Right kidney (tissue), 1 donor: ENCODE data around the gene EP400.
"Not testable (repeated sequence)": the region's sequence is repeated elsewhere in the genome, so short reads cannot be mapped to it uniquely, and the experiment has no call there.

ENCODE experiments used
- DNase-seq: peaks from one replicate; pipeline ENCODE4 v3.0.0-alpha.2; 2016

EP400 gene

GRCh38 chr12:132067182-132067581 lies 117.4 kb downstream of the EP400 start:
- no peak for DNase-seq

- DNase-seq = no peak
Measured at GRCh38 chr12:132068250-132068649, 118.5 kb downstream of the EP400 start.

- no peak for DNase-seq
Measured at GRCh38 chr12:132069336-132069985, 119.7 kb downstream of the EP400 start.

- DNase-seq = no peak
Measured at GRCh38 chr12:132070298-132070697, 120.6 kb downstream of the EP400 start.

- DNase-seq = no peak
Measured at GRCh38 chr12:132071040-132071810, 121.5 kb downstream of the EP400 start.

GRCh38 chr12:132071830-132072384 lies 122.2 kb downstream of the EP400 start:
- no peak for DNase-seq

- DNase-seq = no peak
Measured at GRCh38 chr12:132074216-132074615, 124.5 kb downstream of the EP400 start.

- no peak for DNase-seq
Measured at GRCh38 chr12:132075026-132075713, 125.4 kb downstream of the EP400 start.

GRCh38 chr12:132075714-132076553 lies 126.2 kb downstream of the EP400 start:
- DNase-seq = no peak

- no peak for DNase-seq
Measured at GRCh38 chr12:132076711-132077110, 127.0 kb downstream of the EP400 start.

- DNase-seq = no peak
Measured at GRCh38 chr12:132077322-132078100, 127.8 kb downstream of the EP400 start.

GRCh38 chr12:132078190-132078589 lies 128.4 kb downstream of the EP400 start:
- no peak for DNase-seq

GRCh38 chr12:132079200-132079599 lies 129.5 kb downstream of the EP400 start:
- DNase-seq = no peak

GRCh38 chr12:132079695-132080094 lies 130.0 kb downstream of the EP400 start:
- no peak for DNase-seq

GRCh38 chr12:132080515-132080914 lies 130.8 kb downstream of the EP400 start:
- DNase-seq = not testable (repeated sequence)

- no peak for DNase-seq
Measured at GRCh38 chr12:132081423-132081822, 131.7 kb downstream of the EP400 start.

- no peak for DNase-seq
Measured at GRCh38 chr12:132083614-132083940, 133.8 kb downstream of the EP400 start.

- peak; percentile 78 for DNase-seq
Measured at GRCh38 chr12:132083941-132084620, 134.3 kb downstream of the EP400 start.

GRCh38 chr12:132084621-132085290 lies 135.0 kb downstream of the EP400 start:
- DNase-seq = peak; percentile 51

- no peak for DNase-seq
Measured at GRCh38 chr12:132085291-132085635, 135.5 kb downstream of the EP400 start.
